Stomach (tissue), 4 donors: ENCODE data around the gene AGAP2.

ENCODE experiments used
- EP300 ChIP-seq: sonication (generic); formaldehyde crosslinking; IDR thresholded peaks from one replicate; pipeline ENCODE4 v1.6.1; 2017; ENCODE audit warnings: antibody characterized with exemption
- TF ChIP-seq, protein P1 (sequence below), 7 experiments: fragments of 450-650 bp in 4 of 7; fragments of 200-600 bp in 3 of 7; sonication (generic) in 3 of 7; IDR thresholded peaks; one replicate each; pipeline ENCODE4 v1.5.1; 2016 to 2019; ENCODE audit warnings: antibody characterized with exemption in 7 of 7, control low read depth in 2 of 7, mild to moderate bottlenecking in 1 of 7

DNA sequence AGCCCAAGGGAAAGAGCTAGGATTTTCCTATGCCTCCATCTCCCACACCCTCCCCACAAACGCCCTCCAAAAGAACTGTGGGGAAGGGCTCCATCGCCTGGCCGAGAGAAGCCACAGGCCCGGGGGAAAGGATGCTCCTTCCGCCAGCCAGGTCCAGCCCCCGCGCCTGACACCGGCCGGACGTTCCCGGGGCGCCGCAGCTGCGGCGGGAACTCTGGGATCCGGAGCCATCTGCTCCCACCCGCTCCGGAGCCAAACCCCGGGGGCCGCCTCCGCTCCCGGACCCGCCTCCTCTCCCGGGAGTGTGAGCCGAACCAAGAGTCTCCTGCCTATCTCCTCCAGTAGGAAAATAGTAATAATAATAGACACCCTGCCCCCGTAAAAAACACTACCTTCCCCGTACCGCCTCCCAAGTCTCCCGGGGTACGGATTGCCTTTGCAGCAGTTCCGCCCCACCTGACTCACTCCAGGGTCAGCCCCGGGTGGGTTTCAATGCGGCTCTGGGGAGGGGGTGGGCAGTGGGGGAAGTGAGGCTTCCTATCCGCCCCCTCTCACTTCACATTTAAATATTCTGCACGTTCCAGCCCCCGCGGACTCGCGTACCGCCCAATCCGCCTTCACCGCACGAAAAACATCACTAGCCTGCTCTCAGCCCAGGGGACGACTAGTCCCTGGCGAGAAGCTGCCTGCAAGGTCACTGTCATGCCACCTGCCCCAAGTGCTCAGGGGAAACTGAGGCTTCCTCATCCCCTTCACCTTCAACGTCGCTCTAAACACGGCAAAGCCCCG, 2.4 kb downstream of the AGAP2 start:
- TF ChIP-seq, protein P1, sequence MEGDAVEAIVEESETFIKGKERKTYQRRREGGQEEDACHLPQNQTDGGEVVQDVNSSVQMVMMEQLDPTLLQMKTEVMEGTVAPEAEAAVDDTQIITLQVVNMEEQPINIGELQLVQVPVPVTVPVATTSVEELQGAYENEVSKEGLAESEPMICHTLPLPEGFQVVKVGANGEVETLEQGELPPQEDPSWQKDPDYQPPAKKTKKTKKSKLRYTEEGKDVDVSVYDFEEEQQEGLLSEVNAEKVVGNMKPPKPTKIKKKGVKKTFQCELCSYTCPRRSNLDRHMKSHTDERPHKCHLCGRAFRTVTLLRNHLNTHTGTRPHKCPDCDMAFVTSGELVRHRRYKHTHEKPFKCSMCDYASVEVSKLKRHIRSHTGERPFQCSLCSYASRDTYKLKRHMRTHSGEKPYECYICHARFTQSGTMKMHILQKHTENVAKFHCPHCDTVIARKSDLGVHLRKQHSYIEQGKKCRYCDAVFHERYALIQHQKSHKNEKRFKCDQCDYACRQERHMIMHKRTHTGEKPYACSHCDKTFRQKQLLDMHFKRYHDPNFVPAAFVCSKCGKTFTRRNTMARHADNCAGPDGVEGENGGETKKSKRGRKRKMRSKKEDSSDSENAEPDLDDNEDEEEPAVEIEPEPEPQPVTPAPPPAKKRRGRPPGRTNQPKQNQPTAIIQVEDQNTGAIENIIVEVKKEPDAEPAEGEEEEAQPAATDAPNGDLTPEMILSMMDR (IDR thresholded peaks at IDR 0.05): no peak
- no peak for TF ChIP-seq EP300
